IPS DF 6.9 (cell line): ENCODE results near the gene PRELID3B.
"Not testable (repeated sequence)": the region's sequence is repeated elsewhere in the genome, so short reads cannot be mapped to it uniquely, and the experiment has no call there.

Experiments
- DNase-seq: peaks from one replicate; pipeline ENCODE4 v3.0.0-alpha.2; 2013; ENCODE audit warnings: low read depth, low spot score
- H3K27ac ChIP-seq: one replicate; pipeline ENCODE4 v1.5.1; 2013; ENCODE audit warnings: low read length, control low read depth
- H3K27me3 ChIP-seq: 2 replicates; pipeline ENCODE4 v1.6.1; 2013; ENCODE audit warnings: mild to moderate bottlenecking, low read length; ENCODE audit not compliant: control insufficient read depth, insufficient read depth
- H3K36me3 ChIP-seq: 2 replicates; pipeline ENCODE4 v1.6.1; 2013; ENCODE audit warnings: low read length; ENCODE audit not compliant: control insufficient read depth, insufficient read depth
- H3K4me1 ChIP-seq: 2 replicates; pipeline ENCODE4 v1.6.1; 2013; ENCODE audit warnings: low read length; ENCODE audit not compliant: control insufficient read depth, insufficient read depth
- H3K4me3 ChIP-seq: 2 replicates; pipeline ENCODE4 v1.5.1; 2013; ENCODE audit warnings: mild to moderate bottlenecking, low read length
- H3K9me3 ChIP-seq: 2 replicates; pipeline ENCODE4 v1.6.1; 2013; ENCODE audit warnings: low read length, inconsistent platforms; ENCODE audit not compliant: control insufficient read depth, insufficient read depth
- WGBS: extraction: QIAGEN DNeasy Blood & Tissue Kit; methylation state at CpG from one replicate; pipeline ENCODE4 v1.1.7; 2013; ENCODE audit warnings: mixed read lengths, missing lambda C conversion rate; ENCODE audit not compliant: insufficient read length, insufficient coverage; 5-methylcytosine and 5-hydroxymethylcytosine counted together

Gene PRELID3B

DNA sequence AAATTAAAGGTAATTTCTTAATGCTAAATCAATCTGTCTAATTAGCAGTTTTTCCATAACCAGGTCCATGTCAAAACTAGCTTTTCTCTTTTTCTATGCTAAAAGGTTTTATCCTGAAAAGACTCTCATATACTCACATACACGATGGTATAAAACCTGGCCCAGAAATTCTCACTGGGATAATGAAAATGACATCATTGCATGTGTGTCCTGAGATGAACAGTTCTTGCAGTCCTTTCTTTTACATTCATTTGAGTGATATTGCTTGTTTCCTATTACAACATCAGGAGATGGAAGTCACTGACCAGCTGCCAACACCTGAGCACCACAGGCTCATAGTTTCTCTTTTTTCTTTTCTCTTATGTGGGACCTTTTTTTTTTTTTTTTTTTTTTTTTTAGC, 7.9 kb upstream of the PRELID3B start:
- H3K9me3 ChIP-seq, result no peaks in the 10 kb centered on the region
- no peaks in the 10 kb centered on the region for H3K4me1 ChIP-seq
- WGBS, result no CpG with 5 or more reads among the region's 1 CpG
- H3K4me3 ChIP-seq, result no peak overlapping the region
- no peaks in the 10 kb centered on the region for H3K36me3 ChIP-seq
- no peak for DNase-seq
- H3K27me3 ChIP-seq, result 0 out of 2 replicates have a peak, but pooled peaks cover 1% of the 10 kb centered on the region
- H3K27ac ChIP-seq, result no peak overlapping the region

GRCh38 chr20:59048681-59049030, 6.1 kb upstream of the PRELID3B start:
- DNase-seq, result no peak
- Histone ChIP-seq H3K9me3 (no peaks in the 10 kb centered on the region), H3K4me3 (no peak overlapping the region), H3K27ac (no peak overlapping the region), H3K27me3 (0 out of 2 replicates have a peak, but pooled peaks cover 1% of the 10 kb centered on the region), H3K4me1 (no peaks in the 10 kb centered on the region), H3K36me3 (no peaks in the 10 kb centered on the region)
- WGBS, result no CpG with 5 or more reads among the region's 2 CpGs

DNA sequence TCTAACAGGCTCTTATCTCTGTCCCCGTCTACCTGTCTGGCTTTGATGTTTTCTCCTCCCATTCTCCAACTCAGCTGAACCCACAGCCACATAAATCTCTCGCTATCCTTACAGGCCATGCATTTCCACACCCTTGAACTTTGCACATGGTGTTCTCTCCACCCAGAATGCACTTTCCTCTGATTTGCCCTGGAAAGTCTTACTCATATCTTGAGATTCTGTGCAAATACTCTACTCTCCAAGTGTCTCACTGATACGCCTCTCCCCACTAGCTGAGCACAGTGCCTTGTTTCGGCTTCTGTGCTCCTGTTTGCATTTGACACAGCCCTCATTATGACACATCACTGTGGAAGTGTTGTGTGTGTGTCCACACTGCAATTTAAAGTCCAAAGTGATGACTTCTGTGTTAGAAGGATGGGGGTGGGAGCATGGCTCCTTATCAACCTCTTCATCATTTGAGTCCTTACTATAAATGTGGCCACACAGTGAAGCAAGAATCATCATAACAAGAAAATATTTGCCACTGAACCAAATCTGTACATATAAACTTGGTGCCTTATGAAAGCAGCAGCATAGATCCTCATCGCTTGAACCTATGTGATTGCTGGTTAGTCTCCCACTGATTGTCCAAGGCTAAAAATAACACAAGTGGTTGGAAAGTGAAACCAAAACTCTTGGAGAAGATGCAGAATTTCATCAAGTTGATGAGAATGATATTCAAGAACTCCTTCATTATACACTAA, 5.5 kb upstream of the PRELID3B start:
- no peak overlapping the region for H3K27ac ChIP-seq
- H3K4me1 ChIP-seq, result no peaks in the 10 kb centered on the region
- H3K9me3 ChIP-seq, result no peaks in the 10 kb centered on the region
- no peak overlapping the region for H3K4me3 ChIP-seq
- no CpG with 5 or more reads among the region's 5 CpGs for WGBS
- no peaks in the 10 kb centered on the region for H3K36me3 ChIP-seq
- H3K27me3 ChIP-seq, result 0 out of 2 replicates have a peak, but pooled peaks cover 1% of the 10 kb centered on the region
- DNase-seq, result no peak

- H3K36me3 ChIP-seq, result no peaks in the 10 kb centered on the region
- H3K27me3 ChIP-seq, result 0 out of 2 replicates have a peak, but pooled peaks cover 1% of the 10 kb centered on the region
- H3K4me1 ChIP-seq, result peaks cover 1% of the 10 kb centered on the region; the same call in 1 of the 2 replicates
- no CpG with 5 or more reads among the region's 3 CpGs for WGBS
- H3K9me3 ChIP-seq, result no peaks in the 10 kb centered on the region
- H3K27ac ChIP-seq, result no peak overlapping the region
- DNase-seq, result no peak
- H3K4me3 ChIP-seq, result no peak overlapping the region
Observed at GRCh38 chr20:59046862-59047261, 4.3 kb upstream of the PRELID3B start.

GRCh38 chr20:59044796-59045195, 2.2 kb upstream of the PRELID3B start:
- no peak overlapping the region for H3K4me3 ChIP-seq
- 0 out of 2 replicates have a peak, but pooled peaks cover 1% of the 10 kb centered on the region for H3K27me3 ChIP-seq
- H3K36me3 ChIP-seq, result no peaks in the 10 kb centered on the region
- no peaks in the 10 kb centered on the region for H3K9me3 ChIP-seq
- DNase-seq, result no peak
- peaks cover 1% of the 10 kb centered on the region; the same call in 1 of the 2 replicates for H3K4me1 ChIP-seq
- H3K27ac ChIP-seq, result no peak overlapping the region
- no CpG with 5 or more reads among the region's 3 CpGs for WGBS

DNA sequence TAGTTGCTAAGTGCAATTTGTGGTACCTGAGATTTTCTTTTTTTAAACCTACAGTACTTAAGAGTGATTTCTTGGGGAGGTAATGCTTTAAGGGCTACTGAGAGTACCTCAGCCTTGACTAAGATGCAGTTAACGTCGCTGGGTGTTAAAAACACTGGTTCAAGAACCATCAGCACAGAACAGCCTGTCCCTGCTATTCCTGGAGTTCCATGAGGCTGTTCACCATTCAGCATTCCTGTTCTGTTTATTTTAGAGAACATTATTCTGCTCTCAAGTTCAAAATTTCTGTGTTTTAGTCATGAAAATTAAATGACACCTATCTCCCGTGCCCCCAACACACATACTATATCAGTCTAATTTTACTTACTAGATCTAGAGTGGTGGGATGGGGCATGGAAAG, 1.7 kb upstream of the PRELID3B start:
- H3K4me3 ChIP-seq, result no peak overlapping the region
- H3K27me3 ChIP-seq, result 0 out of 2 replicates have a peak, but pooled peaks cover 1% of the 10 kb centered on the region
- no peak overlapping the region for H3K27ac ChIP-seq
- no peaks in the 10 kb centered on the region for H3K36me3 ChIP-seq
- peaks cover 1% of the 10 kb centered on the region; the same call in 1 of the 2 replicates for H3K4me1 ChIP-seq
- H3K9me3 ChIP-seq, result no peaks in the 10 kb centered on the region
- no peak for DNase-seq
- no CpG with 5 or more reads among the region's 3 CpGs for WGBS

- no CpG with 5 or more reads among the region's 3 CpGs for WGBS
- 0 out of 2 replicates have a peak, but pooled peaks cover 1% of the 10 kb centered on the region for H3K27me3 ChIP-seq
- DNase-seq, result no peak
- H3K4me1 ChIP-seq, result peaks cover 1% of the 10 kb centered on the region; the same call in 1 of the 2 replicates
- H3K27ac ChIP-seq, result no peak overlapping the region
- no peaks in the 10 kb centered on the region for H3K9me3 ChIP-seq
- no peak overlapping the region for H3K4me3 ChIP-seq
- no peaks in the 10 kb centered on the region for H3K36me3 ChIP-seq
Observed at GRCh38 chr20:59043698-59044097, 1.1 kb upstream of the PRELID3B start.

DNA sequence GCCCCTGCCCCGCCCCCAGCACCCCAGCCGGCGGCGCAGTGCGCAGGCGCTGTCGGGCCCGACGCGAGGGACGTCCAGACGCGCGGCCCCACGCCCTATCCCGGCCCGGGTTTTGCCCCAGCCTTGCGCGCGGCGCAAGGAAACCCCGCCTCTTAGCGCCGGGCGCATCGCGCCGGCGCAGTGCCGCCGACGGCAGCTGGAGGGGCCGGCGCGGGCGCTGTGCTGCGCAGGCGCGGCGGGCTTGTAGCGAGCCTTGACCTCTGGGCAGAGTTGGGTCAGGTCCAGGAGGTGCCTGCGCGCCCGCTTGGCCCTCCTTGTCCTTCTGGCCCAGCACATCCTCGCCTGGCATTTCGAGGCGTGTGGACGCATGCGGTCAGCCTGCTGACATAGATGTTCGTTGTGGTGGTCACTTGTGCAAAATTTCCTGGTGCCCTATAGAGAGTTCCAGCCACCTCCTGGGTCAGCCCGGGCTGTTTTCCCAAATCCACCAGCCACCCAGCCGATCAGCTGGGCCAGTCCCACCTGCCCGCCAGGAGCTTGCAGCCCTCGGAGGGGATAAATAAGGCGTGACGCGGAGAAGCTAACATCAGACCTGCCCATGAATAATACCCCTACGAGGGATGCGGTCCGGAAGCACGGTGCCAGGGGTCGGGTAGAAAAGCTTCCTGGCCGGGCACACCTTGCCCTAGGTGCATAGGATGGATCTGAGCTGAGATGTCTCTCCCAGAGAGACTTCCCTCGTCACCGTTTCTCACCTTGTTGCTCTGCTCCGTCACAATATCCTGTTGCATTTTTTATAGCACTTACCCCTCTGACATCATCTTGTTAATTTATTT, 428 bp upstream of the PRELID3B start:
- no CpG with 5 or more reads among the region's 66 CpGs for WGBS
- H3K4me3 ChIP-seq, result peak overlapping the region; percentile 44; the same call in 1 of the 2 replicates
- H3K4me1 ChIP-seq, result peaks cover 1% of the 10 kb centered on the region; the same call in 1 of the 2 replicates
- DNase-seq, result peak; percentile 66
- H3K27ac ChIP-seq, result no peak overlapping the region
- H3K27me3 ChIP-seq, result 0 out of 2 replicates have a peak, but pooled peaks cover 1% of the 10 kb centered on the region
- H3K36me3 ChIP-seq, result no peaks in the 10 kb centered on the region
- no peaks in the 10 kb centered on the region for H3K9me3 ChIP-seq

GRCh38 chr20:59041487-59041886, 1.1 kb downstream of the PRELID3B start:
- H3K27ac ChIP-seq, DNase-seq, H3K36me3 ChIP-seq, H3K4me1 ChIP-seq, H3K9me3 ChIP-seq, H3K4me3 ChIP-seq, H3K27me3 ChIP-seq: not testable (repeated sequence)
- no CpG with 5 or more reads among the region's 16 CpGs for WGBS

GRCh38 chr20:59040667-59041066, 1.9 kb downstream of the PRELID3B start:
- Histone ChIP-seq H3K27ac (no peak overlapping the region), H3K36me3 (peaks cover 9% of the 10 kb centered on the region; the same call in 1 of the 2 replicates), H3K27me3 (no peaks in the 10 kb centered on the region), H3K4me3 (no peak overlapping the region), H3K9me3 (no peaks in the 10 kb centered on the region), H3K4me1 (peaks cover 1% of the 10 kb centered on the region; the same call in 1 of the 2 replicates)
- no CpG with 5 or more reads among the region's 5 CpGs for WGBS
- DNase-seq, result no peak
